GM13977 (cell line): ENCODE data around the gene LEUTX.
"Not testable (repeated sequence)": the region's sequence is repeated elsewhere in the genome, so short reads cannot be mapped to it uniquely, and the experiment has no call there.

ENCODE experiments used
- DNase-seq: peaks from one replicate; pipeline ENCODE4 v3.0.0; 2012; ENCODE audit warnings: low spot score
- CTCF ChIP-seq: IDR thresholded peaks from 2 replicates; pipeline ENCODE4 v1.5.1; 2012; ENCODE audit warnings: mild to moderate bottlenecking, control low read depth; ENCODE audit not compliant: insufficient read depth; ENCODE audit errors: extremely low read depth, missing control alignments
- in situ Hi-C: fragments of 300-500 bp; cut with MboI; formaldehyde crosslinking; loops from one replicate; pipeline ENCODE4 v1.12.0; 2022; ENCODE audit warnings: low sequenced_read_pairs, low pct_unique_long_range_greater_than_20kb, mixed read lengths, inconsistent platforms; ENCODE audit not compliant: unreplicated experiment

The LEUTX gene

GRCh38 chr19:39752390-39752789 lies 26.3 kb upstream of the LEUTX start:
- no peak for DNase-seq
- TF ChIP-seq CTCF, result no peak
- in situ Hi-C loops, result no loop called here

- DNase-seq, result no peak
- in situ Hi-C loops, result no loop called here
- TF ChIP-seq CTCF, result no peak
These were observed 25.9 kb upstream of the LEUTX start for GRCh38 chr19:39752795-39753194.

GRCh38 chr19:39754544-39754943 lies 24.1 kb upstream of the LEUTX start:
- in situ Hi-C loops, result no loop called here
- DNase-seq, result no peak
- TF ChIP-seq CTCF, result no peak

GRCh38 chr19:39754971-39755370 lies 23.7 kb upstream of the LEUTX start:
- no peak for DNase-seq
- TF ChIP-seq CTCF, result no peak
- in situ Hi-C loops, result no loop called here

- in situ Hi-C loops, result no loop called here
- no peak for DNase-seq
These were observed 19.0 kb upstream of the LEUTX start for GRCh38 chr19:39759457-39760184.

GRCh38 chr19:39761851-39762250 lies 16.8 kb upstream of the LEUTX start:
- DNase-seq, in situ Hi-C loops: not testable (repeated sequence)

More at GRCh38 chr19:39759457-39760184, 19.0 kb upstream of the LEUTX start:
- TF ChIP-seq CTCF, result no peak

GRCh38 chr19:39765091-39766076 lies 13.3 kb upstream of the LEUTX start:
- no peak for DNase-seq
- in situ Hi-C loops, result no loop called here
- TF ChIP-seq CTCF, result peak; percentile 69
